ENCODE results near the gene GASK1A. TPM values are rescaled to one million over a fixed set of nuclear protein-coding genes. Genes with fewer than 3 reads are reported as not detected.

GASK1A gene
- total RNA-seq, 1 experiment from 2014 or later, result not detected

GRCh38 chr3:43087249-43087776 lies 108.2 kb downstream of the GASK1A start:
- no peak for DNase-seq (ENCODE audit: low spot score)

GRCh38 chr3:43089081-43089480 lies 110.0 kb downstream of the GASK1A start:
- DNase-seq (ENCODE audit: low spot score), result no peak

DNA sequence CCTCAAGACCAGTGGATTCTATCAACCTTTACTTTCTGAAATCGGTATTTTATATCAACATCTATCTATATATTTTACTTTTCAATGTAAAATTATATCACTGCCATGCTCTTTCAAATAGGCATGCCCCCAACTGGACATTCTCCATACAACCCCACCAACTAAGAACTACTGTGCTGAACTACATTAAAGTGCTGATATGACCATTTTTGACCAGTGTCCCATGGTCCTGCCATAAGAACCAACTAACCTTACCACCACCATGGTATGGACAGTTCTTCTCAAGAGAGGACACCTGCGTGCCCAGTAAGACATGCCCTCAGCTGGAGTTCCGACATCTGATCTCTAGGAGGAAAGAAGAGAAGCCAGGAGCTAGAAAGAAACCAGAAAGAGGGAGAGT lies 111.1 kb downstream of the GASK1A start:
- no peak for DNase-seq (ENCODE audit: low spot score)

DNA sequence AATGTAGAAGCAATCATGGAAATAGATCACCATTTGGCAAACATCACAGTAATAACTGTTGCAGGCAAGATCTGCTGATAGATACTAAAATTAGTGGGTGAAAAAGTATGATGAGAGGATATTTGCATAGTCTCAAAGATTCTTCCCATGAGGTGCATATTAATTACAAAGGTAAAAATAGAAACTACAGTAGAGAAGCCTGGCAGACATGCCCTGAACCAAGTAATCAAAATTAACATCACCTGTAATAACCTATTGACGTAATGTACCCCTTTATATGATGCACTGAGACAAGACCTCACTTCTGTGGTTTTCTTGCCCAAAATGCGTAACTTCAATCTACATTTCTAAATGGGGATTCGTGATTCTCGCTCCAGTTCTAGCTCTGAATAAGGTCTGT lies 112.4 kb downstream of the GASK1A start:
- DNase-seq (ENCODE audit: low spot score), result no peak

- no peak for DNase-seq (ENCODE audit: low spot score)
These were observed 113.9 kb downstream of the GASK1A start for GRCh38 chr3:43093006-43093405.

DNA sequence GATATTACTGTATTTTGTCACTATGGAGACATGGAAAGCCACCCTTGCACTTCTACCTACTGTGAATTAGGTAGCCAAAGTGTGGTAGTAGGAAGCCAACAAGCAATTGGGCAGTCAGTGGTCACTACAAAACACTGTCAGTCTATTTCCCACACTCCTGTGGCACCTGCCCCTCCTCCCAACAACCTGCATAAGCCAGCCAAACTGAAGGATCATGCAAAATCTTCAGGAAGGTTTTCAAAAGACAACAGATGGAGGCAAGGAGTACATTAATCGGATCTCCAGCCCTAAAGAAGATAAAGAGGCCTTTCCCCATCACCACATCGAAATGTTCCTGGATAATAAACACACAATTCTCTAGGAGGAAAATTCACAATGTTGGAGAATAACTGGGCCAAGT lies 114.9 kb downstream of the GASK1A start:
- DNase-seq (ENCODE audit: low spot score), result no peak

- DNase-seq (ENCODE audit: low spot score), result no peak
These were observed 115.3 kb downstream of the GASK1A start for GRCh38 chr3:43094381-43094780.

DNA sequence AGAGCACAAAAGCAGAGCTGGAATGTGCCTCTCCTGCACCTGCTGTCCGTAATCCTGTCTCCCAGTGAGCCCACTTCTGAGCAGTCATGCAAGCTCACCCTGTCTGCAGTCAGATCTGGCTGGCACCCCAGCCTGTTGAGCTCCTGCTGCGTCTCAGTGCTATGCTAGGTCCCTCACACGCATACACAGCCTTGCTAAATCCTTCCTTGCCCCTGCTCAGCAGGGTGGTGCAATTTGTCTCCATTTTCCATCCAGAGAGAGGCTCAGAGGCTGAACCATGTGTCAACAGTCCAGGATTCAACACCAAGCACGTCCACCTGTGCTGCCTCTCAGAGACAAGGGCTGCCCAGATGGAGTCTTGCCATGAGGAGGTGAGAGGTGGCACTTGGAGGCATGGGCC lies 115.7 kb downstream of the GASK1A start:
- DNase-seq (ENCODE audit: low spot score), result no peak

DNA sequence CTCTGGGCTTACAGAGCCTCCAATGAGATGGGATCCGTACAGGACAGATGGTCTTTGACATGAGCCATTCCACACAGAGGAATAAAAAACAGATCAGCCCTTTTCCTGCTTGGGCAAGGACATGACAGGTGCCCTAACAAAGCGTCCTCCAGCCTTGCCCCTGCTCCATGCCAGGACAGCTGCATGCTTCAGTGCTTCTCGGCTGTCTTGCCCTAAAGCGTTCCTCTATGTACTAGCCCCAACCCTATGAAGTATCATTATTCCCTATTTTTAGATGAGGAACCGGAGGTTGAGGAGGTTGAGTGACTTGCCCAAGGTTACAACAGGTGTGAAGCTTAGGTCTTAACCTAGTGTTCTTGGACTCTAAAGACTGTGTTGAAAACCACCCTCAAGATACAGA lies 116.3 kb downstream of the GASK1A start:
- DNase-seq (ENCODE audit: low spot score), result no peak

DNA sequence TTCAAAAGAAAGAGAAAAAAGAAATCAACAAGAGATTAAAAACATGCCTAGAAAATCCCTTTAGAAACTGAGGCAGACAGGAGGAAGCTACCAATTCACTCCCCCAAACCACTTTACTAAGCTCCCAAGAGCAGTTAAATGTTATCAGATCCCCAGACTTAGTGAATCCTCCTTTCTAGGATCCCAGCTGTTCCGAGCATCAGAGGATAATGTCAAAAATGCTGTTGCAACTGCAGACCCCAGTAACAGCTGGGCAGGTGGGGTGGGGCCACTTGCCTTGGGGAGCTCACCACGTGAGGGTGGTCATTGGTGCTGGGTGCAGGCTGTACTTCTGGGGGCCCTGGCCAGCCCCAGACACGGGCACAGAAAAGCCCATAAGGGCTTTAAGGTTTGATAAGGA lies 117.7 kb downstream of the GASK1A start:
- no peak for DNase-seq (ENCODE audit: low spot score)

DNA sequence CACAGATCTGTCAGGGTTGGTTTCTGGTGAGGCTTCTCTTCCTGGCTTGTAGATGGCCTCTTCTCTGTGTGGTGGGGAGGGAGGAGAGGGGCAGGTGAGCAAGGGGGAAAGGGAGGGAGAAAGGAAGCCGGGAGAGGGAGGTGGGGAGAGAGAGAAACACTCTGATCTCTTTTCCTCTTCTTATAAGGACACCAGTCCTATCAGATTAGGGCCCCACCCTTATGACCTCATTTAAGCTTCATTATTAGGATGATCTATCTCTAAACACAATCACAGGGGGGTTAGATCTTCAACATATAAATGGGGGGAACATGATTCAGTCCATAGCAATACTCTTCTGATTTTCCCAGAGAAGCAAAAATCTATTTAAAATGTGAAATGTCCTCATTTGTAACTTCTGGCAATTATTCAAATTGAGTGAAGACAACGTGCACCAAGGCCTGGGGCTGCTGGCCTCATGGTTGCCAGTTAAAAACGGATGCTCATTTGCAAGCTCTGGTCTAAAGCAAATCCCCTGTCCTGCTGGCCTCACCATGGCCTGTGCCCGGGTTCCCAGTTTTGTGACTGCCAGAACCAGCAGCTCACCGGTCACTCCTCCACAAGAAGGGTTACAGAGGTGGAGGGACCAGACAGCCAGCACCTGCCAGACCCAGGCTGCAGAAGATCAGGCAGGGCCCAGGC lies 118.4 kb downstream of the GASK1A start:
- DNase-seq (ENCODE audit: low spot score), result no peak

DNA sequence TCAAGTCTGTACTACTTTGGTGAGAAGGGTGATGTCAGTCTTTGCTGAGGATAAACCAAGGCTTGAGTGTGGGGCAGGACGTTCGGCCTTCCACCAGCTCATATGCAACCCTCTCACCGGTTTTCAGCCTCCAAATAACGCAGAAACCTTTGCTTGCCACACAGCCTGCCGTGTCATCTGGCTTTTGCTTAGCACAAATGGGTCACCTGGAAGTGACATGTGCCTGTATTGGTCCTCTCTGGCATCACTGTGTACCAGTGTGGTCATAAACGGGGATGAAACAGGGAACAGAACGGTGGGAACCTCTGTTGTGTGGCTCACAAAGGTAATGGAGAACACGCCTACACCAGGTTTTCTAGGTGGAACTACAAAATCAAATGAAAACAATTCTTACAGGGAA lies 119.7 kb downstream of the GASK1A start:
- DNase-seq (ENCODE audit: low spot score), result no peak

GRCh38 chr3:43102773-43103480 lies 123.8 kb downstream of the GASK1A start:
- no peak for DNase-seq (ENCODE audit: low spot score)

- no peak for DNase-seq (ENCODE audit: low spot score)
These were observed 124.9 kb downstream of the GASK1A start for GRCh38 chr3:43104039-43104438.

GRCh38 chr3:43104660-43105595 lies 125.8 kb downstream of the GASK1A start:
- no peak for DNase-seq (ENCODE audit: low spot score)

- peak; percentile 62 for DNase-seq (ENCODE audit: low spot score)
These were observed 126.6 kb downstream of the GASK1A start, which contains the start of gene POMGNT2 for GRCh38 chr3:43105596-43106292. TSS of gene POMGNT2 (minus strand) at chr3:43106079. CDS start at chr3:43081431, 24,648 bp downstream.

- no peak for DNase-seq (ENCODE audit: low spot score)
These were observed 127.2 kb downstream of the GASK1A start for GRCh38 chr3:43106293-43106628.

All from A172 (cell line).